DMS79 treated with DMSO at 0.1 percent for 48 hours (cell line): ENCODE data around the gene ASH1L.
"Not testable (repeated sequence)": the region's sequence is repeated elsewhere in the genome, so short reads cannot be mapped to it uniquely, and the experiment has no call there.

Experiments used
- DNase-seq: peaks from one replicate; lab custom pipeline; 2025; lab: John Stamatoyannopoulos, UW

ASH1L gene

GRCh38 chr1:155562581-155563376 is at the start of gene ASH1L:
Gene ASH1L, minus strand, starts transcription at chr1:155562803. Its CDS starts 41,284 bp downstream, at chr1:155521519.
- DNase-seq, result peak; percentile 93

DNA sequence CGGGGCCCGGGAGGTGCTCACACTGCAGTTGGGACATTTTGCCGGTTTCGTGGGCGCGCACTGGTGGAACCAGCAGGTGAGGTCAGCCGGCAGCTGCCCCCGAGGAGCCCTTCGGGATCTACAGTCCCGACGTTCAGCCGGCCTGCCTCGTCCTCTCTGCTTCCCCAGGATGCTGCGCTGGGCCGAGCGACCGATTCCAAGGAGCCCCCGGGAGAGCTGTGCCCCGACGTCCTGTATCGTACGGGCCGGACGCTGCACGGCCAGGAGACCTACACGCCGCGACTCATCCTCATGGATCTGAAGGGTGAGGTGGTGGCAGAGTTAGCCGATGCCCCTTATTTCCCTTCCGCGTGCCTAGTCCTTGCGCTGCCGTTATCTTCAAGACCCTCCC is 47.6 kb upstream of the ASH1L start:
- not testable (repeated sequence) for DNase-seq

DNA sequence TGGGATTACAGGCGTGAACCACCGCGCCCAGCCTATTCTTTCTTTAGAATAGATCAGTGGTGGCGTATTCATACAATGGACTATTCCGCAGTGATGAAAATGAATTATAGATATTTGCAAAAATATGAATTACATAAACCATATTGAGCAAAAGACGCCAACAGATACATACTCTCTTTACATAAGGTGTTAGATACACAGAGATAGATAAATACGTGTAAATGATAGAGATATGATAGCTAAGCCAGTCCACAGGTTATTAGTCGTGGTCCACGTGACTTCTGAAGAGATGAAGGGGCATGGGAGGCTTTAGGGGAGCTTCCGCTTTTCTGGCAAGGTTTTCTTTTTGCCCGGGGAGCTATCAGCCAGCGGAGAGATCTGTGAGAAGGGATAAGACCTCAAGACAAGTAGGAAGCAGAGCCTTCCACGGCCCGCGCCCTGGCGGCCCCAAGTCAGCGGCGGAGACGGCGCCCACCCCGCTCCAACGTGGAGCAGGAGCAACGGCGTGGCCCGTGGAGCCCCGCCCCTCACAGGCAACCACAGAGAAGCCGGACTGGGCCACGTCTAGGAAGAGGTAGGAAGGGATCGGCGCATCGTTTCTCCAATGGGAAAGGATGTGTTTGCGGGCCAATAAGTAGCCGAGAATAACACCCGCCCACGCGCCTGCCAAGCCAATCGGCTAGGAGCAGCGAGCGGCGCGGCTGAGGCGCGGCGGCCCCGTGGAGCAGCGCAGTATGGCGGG is 47.1 kb upstream of the ASH1L start, which contains the start of gene MSTO1:
Gene MSTO1 (plus strand): TSS at position 704 of the 742 bp plus-strand sequence. CDS start 31 bp downstream, at position 735.
- peak; percentile 96 for DNase-seq

- DNase-seq, result no peak
Measured at GRCh38 chr1:155608888-155609225, 46.3 kb upstream of the ASH1L start.

DNA sequence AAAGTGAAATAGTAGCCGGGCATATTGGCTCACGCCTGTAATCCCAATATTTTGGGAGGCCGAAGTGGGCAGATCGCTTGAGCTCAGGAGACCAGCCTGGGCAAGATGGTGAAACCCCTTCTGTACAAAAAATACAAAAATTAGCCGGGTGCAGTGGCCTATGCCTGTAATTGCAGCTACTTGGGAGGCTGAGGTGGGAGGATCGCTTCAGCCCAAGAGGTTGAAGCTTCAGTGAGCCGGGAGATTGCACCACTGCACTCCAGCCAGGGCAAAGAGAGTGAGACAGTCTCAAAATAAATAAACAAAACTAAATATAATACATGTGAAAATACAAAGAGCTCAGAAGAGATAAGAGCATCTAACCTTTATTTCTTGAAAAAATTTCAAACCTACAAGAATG is 45.1 kb upstream of the ASH1L start:
- no peak for DNase-seq

DNA sequence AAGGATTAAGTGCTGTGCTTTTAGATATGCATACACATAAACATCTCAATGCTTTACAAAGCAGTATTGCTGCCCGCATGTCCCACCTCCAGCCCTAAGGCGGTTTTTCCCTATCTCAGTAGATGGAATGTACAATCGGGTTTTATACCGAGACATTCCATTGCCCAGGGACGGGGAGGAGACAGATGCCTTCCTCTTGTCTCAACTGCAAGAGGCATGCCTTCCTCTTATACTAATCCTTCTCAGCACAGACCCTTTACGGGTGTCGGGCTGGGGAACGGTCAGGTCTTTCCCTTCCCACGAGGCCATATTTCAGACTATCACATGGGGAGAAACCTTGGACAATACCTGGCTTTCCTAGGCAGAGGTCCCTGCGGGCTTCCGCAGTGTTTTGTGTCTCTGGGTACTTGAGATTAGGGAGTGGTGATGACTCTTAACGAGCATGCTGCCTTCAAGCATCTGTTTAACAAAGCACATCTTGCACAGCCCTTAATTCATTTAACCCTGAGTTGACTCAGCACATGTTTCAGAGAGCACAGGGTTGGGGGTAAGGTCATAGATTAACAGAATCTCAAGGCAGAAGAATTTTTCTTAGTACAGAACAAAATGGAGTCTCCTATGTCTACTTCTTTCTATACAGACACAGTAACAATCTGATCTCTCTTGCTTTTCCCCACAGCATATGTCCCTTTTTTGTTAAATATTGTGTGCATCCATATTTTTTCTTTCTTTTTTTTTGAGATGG is 37.4 kb upstream of the ASH1L start:
- DNase-seq, result not testable (repeated sequence)

- DNase-seq, result peak; percentile 40
Measured at GRCh38 chr1:155598842-155599331, 36.3 kb upstream of the ASH1L start.

DNA sequence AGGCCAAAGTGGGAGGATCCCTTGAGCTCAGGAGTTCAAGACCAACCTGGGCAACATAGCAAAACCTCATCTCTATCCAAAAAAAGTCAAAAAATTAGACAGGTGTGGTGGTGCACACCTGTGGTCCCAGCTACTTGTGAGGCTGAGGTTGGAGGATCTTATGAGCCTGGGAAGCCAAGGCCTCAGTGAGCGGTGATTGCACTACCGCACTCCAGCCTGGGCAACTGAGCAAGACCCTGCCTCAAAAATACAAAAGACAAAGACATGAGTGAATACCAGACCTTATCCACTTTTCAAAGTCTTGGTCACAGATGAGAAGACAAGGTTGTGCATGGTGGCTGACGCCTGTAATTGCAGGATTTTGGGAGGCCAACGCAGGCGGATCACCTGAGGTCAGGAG is 34.3 kb upstream of the ASH1L start:
- DNase-seq, result no peak

GRCh38 chr1:155595877-155596474 is 33.4 kb upstream of the ASH1L start:
- not testable (repeated sequence) for DNase-seq

- peak; percentile 37 for DNase-seq
Measured at GRCh38 chr1:155591770-155592169, 29.2 kb upstream of the ASH1L start.

DNA sequence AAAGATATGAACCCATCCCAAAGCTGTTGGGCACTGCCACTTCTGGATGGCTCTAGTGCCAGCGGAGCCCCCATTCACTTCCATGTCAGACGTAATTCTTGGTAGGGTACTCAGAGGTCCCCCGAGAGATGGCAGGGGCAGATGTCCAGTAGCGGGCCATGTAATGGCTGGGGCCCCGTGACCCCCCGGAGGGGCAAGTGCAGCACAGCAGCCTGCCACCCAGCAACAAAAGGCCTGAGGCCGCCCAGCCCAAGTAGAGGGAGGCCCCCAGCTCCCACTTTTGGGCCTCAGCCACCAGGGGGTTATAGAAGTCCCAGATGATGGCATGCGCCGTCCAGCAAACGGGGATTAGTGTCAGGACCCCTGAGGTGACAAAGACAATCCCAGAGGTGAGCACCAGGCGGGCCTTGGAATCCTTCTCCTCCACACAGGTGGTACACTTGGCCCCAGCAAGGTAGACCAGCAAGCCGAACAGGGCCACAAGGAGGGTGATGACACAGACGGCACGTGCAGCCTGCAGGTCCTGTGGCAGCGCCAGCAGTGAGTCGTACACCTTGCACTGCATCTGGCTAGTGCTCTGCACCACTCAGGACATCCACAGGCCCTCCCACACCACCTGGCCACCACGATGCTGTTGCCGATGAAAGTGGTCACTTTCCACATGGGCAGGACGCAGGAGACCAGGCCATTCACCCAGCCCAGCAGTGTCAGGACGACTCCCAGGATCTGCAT is 28.1 kb upstream of the ASH1L start:
- not testable (repeated sequence) for DNase-seq

DNA sequence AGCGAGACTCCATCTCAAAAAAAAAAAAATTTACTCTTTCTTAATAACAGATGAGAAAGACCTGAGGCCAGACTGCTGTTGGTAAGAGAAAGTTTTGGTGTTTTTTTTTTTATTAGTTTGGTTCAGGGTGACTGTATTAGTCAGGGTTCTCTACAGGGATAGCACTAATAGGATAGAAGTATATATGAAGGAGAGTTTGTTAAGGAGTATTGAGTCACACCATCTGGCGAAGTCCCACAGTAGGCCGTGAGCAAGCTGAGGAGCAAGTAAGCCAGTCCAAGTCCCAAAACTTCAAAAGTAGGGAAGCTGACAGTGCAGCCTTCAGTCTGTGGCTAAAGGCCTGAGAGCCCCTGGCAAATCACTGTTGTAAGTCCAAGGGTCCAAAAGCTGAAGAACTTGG is 26.7 kb upstream of the ASH1L start:
- DNase-seq, result not testable (repeated sequence)

DNA sequence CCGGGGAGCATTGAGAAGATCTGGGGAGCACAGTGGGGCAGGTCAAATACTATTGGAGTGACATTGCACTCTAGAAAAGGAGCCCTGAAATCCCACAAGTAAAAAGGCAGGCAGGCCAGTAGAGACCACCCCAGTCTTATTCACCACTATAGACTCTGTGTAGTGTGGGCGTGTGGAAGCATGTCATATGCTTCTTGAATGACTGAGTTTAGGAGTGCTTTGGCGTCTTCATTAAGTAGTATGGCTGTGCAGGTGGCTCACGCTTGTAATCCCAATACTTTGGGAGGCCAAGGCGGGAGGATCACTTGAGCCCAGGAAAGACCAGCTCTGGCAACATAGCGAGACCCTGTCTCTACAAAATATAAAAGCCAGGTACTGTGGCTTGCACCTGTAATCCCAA is 21.2 kb upstream of the ASH1L start:
- peak; percentile 21 for DNase-seq

GRCh38 chr1:155575608-155576007 is 13.0 kb upstream of the ASH1L start:
- DNase-seq, result not testable (repeated sequence)

DNA sequence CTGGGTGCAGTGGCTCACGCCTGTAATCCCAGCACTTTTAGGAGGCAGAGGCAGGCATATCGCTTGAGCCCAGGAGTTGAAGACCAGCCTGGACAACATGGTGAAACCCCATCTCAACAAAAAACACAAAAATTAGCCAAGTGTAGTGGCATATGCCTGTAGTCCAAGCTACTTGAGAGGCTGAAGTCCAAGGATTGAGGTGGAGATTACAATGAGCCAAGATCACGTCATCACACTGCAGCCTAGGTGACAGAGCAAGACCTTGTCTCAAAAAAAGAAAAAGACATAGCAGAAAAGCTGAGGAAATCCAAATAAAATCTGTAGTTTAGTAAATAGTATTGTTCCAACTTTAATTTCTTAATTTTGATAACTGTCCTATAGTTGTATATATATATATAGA is 11.5 kb upstream of the ASH1L start:
- DNase-seq, result no peak

DNA sequence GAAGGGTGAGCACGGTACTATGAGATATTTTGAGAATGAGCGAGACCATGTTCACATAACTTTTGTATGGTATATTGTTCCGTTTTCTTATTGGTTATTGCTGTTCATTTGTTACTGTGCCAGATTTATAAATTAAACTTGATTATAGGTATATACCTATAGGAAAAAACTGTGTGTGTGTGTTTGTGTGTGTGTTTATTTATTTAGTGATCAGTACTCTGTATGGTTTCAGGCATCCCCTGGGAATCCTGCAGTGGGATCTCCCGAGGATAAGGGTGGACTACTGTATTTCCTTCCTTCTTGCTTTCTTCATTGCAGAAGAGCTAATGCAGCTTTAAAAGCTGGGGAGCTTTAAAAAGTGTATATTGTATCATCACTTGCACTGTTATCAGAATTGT is 8.0 kb upstream of the ASH1L start:
- no peak for DNase-seq

GRCh38 chr1:155569988-155570592 is 7.5 kb upstream of the ASH1L start:
- DNase-seq, result no peak

DNA sequence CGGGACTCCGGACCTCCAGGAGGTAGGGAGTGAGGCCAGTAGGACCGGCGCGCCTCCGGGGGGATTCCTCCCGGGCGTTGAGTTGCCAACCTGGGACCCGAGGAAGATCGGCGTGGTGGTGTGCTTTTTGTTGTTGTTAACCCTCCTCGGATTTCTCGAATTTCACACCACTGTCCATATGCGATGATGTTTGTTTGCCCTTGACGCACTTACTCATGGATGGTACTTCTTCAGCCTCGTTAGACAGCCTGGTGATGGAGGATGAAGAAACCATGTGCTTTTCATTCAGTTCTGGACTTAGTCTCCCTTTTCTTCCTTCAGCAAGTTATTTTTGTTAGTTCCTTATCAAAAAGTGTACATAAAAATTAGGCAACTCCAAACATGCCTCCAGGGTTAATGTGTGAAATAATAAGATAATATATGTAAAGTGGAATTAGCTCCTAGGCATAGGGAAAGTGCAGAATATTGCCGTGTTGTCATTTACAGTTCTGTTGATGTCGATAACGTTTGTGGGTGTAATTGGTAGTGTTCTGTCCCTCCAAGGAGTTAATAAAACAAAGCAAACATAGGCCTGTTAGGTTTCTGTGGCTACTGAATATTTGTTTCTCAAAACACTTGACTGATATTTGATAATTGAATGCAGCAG is 897 bp upstream of the ASH1L start:
- peak; percentile 51 for DNase-seq

DNA sequence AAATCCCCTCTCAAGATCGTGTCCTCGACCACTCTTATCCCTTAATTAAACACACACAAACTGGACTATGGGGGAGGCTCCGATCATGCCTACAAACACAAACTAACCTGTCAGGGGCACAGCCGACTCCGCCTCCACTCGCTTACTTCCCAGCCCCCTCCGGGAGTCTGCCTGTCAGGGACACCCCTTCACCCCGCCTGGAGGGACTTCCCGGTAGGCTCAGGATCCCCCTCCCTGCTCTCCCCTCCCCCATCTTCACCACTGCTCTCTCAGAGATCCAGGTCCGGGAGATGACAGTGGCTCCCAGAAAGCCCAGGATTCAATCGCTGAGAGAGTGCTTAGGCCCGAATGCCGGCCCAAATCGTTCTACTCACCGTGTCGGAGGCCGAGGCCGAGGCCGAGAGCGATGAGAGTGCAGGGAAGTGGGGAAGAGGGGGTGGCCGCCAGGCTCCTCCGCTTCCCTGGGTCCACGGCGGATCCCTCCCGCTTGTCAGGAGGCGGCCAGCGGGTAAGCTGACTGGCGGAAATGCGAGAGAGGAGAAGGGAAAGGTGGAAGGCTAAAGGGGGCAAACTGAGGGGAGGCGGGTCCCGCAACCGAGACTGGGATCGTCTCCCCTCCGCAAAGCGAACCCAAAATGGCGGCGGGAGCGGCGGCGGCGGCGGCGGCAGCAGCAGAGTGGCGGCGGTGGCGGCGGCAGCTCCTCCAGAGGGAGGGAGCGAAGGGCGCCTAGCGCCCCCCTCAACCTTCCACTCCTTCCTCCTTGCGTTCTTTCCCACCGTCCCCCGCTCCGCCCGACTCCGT is 623 bp downstream of the ASH1L start:
- peak; percentile 67 for DNase-seq
